Stimulated activated naive CD8-positive, alpha-beta T cell treated with anti-CD3 and anti-CD28 coated beads, Interleukin-15, Interleukin-2, amounts not matched to agents 100 ng/mL and 50 ng/mL, for 24 hours (primary cell): ENCODE measurements around the gene GOLGA2.
A peak's percentile ranks its signal among the peaks of the same experiment; 100 is the strongest.

Experiments used
- H3K27ac Mint-ChIP-seq: one replicate; pipeline ENCODE4 v1.8.0; 2021; ENCODE audit warnings: mild to moderate bottlenecking, mixed read lengths
- H3K27me3 Mint-ChIP-seq: one replicate; pipeline ENCODE4 v1.8.0; 2021; ENCODE audit warnings: mixed read lengths
- H3K36me3 Mint-ChIP-seq: one replicate; pipeline ENCODE4 v1.8.0; 2021; ENCODE audit warnings: low read depth, mixed read lengths
- H3K4me1 Mint-ChIP-seq: one replicate; pipeline ENCODE4 v1.8.0; 2021; ENCODE audit warnings: low read depth, mixed read lengths
- H3K4me3 Mint-ChIP-seq: one replicate; pipeline ENCODE4 v1.8.0; 2021; ENCODE audit warnings: mild to moderate bottlenecking, mixed read lengths
- H3K9me3 Mint-ChIP-seq: one replicate; pipeline ENCODE4 v1.8.0; 2021; ENCODE audit warnings: mixed read lengths

The GOLGA2 gene

DNA sequence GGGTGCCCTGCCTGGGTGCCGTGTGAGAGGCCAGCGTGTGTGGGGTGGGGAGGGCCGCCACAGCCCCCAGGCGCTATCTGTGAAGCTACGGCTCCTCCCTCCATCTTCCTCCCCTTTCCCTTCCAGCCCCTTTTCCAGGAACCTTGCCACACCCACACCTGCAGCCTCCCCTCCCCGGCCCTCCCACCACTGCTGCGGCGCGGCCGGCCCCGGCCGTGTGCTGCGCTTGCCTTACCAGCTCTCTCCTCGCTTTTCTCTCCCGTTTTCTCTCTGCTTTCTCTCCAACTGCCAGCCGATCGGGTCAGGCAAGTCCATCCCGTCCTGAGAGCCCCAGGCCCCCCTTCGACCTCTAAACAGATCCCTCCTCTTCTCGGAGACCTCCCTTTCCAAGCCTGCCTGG is 21.4 kb downstream of the GOLGA2 start:
- no peaks in the 10 kb centered on the region for H3K9me3 Mint-ChIP-seq
- peaks cover 16% of the 10 kb centered on the region for H3K4me1 Mint-ChIP-seq
- no peak overlapping the region for H3K27ac Mint-ChIP-seq
- H3K36me3 Mint-ChIP-seq: peaks cover 11% of the 10 kb centered on the region
- no peak overlapping the region for H3K4me3 Mint-ChIP-seq
- peaks cover 3% of the 10 kb centered on the region for H3K27me3 Mint-ChIP-seq

- Mint-ChIP-seq H3K36me3 (peaks cover 8% of the 10 kb centered on the region), H3K27ac (no peak overlapping the region), H3K9me3 (no peaks in the 10 kb centered on the region), H3K4me1 (peaks cover 16% of the 10 kb centered on the region), H3K27me3 (peaks cover 3% of the 10 kb centered on the region), H3K4me3 (no peak overlapping the region)
Observed at GRCh38 chr9:128253991-128254346, 21.8 kb downstream of the GOLGA2 start.

DNA sequence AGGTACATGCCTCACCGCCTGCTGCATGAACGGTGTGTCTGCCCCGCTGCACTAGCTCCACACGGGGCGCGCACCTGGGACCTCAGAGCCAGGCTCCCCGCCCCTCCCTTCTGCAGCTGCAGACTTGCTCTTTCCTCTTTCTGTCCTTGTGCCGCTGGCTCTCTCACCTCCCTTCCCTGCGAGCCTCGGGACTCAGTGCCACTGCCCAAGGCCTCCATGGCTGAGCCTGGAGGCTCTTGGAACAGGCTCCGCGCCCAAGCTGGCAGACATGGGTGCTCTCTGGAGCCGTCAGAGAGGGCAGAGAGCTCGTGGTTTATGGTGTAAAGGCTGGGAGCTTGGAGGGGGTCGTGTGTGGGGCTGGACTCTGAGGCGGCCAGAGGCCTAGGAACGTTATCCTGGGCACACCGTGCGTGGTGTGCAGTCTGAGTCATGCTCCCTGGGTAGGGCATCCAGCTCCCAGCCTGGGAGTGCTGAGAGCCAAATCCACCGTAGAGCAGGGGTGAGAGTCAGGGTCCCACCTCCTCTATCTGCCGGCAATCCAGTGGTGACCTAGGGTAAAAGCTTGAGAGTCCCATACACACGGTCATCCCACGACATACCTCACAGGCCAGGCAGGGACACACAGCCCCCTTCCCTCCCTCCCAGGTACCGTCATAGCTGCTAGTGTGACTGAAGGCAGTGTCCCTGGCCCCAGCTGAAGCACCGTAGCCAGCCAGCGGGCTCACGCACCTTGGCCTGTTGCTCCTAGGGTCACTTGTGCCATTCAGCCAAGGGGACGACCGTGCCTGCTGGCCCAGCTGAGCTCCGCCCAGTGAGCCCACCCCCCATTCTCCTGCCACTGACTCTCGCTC is 22.4 kb downstream of the GOLGA2 start:
- Mint-ChIP-seq H3K9me3 (no peaks in the 10 kb centered on the region), H3K4me3 (no peak overlapping the region), H3K4me1 (peaks cover 16% of the 10 kb centered on the region), H3K27ac (no peak overlapping the region), H3K27me3 (peaks cover 3% of the 10 kb centered on the region), H3K36me3 (peaks cover 4% of the 10 kb centered on the region)

GRCh38 chr9:128252317-128253139 is 23.3 kb downstream of the GOLGA2 start:
- H3K4me1 Mint-ChIP-seq: peaks cover 16% of the 10 kb centered on the region
- peaks cover 3% of the 10 kb centered on the region for H3K27me3 Mint-ChIP-seq
- H3K27ac Mint-ChIP-seq: no peak overlapping the region
- no peak overlapping the region for H3K4me3 Mint-ChIP-seq
- no peaks in the 10 kb centered on the region for H3K9me3 Mint-ChIP-seq
- H3K36me3 Mint-ChIP-seq: peaks cover 1% of the 10 kb centered on the region

- H3K4me1 Mint-ChIP-seq: peaks cover 16% of the 10 kb centered on the region
- H3K36me3 Mint-ChIP-seq: no peaks in the 10 kb centered on the region
- no peak overlapping the region for H3K27ac Mint-ChIP-seq
- H3K27me3 Mint-ChIP-seq: peaks cover 3% of the 10 kb centered on the region
- H3K4me3 Mint-ChIP-seq: peak overlapping the region; percentile 81
- H3K9me3 Mint-ChIP-seq: no peaks in the 10 kb centered on the region
Observed at GRCh38 chr9:128251732-128252100, 24.1 kb downstream of the GOLGA2 start.

DNA sequence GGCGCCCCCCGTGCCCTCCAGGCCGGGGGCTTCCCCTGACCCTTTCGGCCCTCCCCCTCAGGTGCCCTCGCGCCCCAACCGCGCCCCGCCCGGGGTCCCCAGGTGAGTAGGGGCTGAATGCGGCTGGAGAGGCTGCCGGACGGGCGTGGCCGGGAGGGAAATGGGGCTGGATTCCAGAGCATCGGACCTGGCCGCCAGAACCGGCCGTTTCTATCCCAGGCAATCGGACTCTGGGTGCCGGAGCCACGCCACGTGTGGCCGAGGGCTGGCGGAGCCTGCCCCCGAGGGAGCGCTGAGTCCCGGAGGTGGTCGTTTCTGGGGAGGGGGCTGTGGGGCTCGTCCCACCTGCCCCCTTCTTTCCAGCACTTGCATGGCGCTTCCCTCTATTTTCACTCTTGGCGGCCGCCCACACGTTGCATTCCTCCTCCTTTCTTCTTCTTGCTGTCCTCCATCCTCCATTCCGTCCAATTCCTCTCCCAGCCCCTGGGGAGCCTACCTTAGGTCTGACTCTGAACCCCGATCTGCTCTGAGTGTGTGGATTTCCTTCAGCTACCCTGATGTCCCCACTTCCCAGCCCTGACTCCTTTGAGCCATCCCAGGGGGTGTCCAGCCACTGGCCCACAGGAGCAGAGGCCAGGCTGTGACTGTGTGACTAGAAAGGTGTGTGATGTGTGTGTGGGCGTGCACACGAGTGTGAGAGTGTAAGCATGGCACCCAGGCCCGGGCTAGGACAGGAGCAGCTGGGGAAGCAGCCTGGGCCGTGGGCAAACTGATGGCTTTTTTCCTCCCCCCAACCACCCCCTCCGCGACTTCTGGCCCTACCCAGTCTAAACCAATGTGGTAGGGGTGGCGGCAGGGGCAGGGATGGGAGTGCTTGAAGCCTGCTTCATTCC is 24.7 kb downstream of the GOLGA2 start:
- H3K27ac Mint-ChIP-seq: peak overlapping the region; percentile 64

GRCh38 chr9:128249908-128250838 is 25.6 kb downstream of the GOLGA2 start:
- Mint-ChIP-seq H3K9me3 (no peaks in the 10 kb centered on the region), H3K36me3 (no peaks in the 10 kb centered on the region), H3K4me1 (peaks cover 20% of the 10 kb centered on the region), H3K4me3 (peak overlapping the region; percentile 82), H3K27ac (no peak overlapping the region), H3K27me3 (peaks cover 9% of the 10 kb centered on the region)

More for the DNA sequence above, 24.7 kb downstream of the GOLGA2 start:
- Mint-ChIP-seq H3K4me1 (peaks cover 16% of the 10 kb centered on the region), H3K9me3 (no peaks in the 10 kb centered on the region), H3K4me3 (peak overlapping the region; percentile 81), H3K36me3 (no peaks in the 10 kb centered on the region), H3K27me3 (peaks cover 3% of the 10 kb centered on the region)

DNA sequence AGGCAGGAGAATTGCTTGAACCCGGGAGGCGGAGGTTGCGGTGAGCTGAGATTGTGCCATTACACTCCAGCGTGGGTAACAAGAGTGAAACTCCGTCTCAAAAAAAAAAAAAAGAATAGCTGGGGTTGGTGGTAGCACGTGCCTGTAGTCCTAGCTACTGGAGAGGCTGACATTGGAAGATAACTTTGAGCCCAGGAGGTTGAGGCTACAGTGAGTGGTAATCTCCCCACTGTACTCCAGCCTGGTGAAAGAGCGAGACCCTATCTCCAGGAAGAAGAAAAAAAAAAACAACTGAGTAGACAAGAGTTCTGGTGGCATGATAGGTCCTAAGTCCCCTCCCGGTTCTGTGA is 26.3 kb downstream of the GOLGA2 start:
- no peak overlapping the region for H3K27ac Mint-ChIP-seq

DNA sequence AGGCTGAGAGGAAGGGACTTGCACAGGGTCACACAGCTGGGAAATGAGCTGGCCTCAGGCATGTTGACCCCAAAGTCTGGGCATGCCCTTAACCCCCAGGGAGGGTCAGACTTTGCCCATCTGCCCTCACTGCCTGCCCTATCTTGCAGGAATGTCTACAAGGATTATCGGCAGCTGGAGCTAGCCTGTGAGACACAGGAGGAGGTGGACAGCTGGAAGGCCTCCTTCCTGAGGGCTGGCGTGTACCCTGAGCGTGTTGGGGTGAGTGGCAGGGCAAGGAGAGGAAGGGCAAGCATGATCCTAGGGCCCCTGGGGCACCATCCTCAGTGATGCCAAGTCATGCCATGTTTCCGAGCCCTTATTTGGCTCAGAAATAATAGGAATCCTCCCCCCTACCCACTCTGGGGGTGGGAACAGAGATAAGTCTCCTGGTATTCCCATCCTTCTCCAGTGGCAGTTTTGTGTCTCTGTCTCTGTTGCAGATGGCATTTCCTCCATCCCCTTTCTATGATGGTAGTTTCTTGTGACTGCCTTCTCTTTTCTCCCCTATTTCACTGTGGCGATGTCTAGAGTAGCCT is 28.5 kb downstream of the GOLGA2 start:
- Mint-ChIP-seq H3K27me3 (peaks cover 17% of the 10 kb centered on the region), H3K4me1 (peaks cover 25% of the 10 kb centered on the region), H3K36me3 (no peaks in the 10 kb centered on the region), H3K9me3 (no peaks in the 10 kb centered on the region), H3K27ac (no peak overlapping the region), H3K4me3 (no peak overlapping the region)

More for the DNA sequence above, 26.3 kb downstream of the GOLGA2 start:
- Mint-ChIP-seq H3K4me3 (peak overlapping the region; percentile 82), H3K36me3 (no peaks in the 10 kb centered on the region), H3K4me1 (peaks cover 18% of the 10 kb centered on the region), H3K9me3 (no peaks in the 10 kb centered on the region), H3K27me3 (peaks cover 9% of the 10 kb centered on the region)

DNA sequence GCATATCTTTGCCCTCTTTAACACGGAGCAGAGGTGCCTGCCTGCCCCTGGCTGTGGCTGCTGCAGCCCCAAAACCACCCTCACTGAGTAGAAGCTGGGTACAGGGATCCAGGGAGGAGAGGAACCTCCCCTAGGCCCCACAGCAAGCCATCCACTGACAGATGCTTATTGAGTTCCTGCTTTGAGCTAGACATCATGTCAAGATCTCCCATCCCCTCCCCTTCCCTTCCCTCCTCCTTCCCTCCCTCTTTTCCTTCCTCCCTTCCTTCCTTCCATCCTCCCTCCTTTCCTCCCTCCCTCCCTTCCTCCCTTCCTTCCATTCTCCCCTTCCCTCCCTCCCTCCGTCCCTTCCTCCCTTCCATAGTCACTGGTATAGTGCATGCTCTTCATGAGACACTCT is 29.3 kb downstream of the GOLGA2 start:
- Mint-ChIP-seq H3K9me3 (no peaks in the 10 kb centered on the region), H3K27me3 (peaks cover 14% of the 10 kb centered on the region), H3K27ac (no peak overlapping the region)

DNA sequence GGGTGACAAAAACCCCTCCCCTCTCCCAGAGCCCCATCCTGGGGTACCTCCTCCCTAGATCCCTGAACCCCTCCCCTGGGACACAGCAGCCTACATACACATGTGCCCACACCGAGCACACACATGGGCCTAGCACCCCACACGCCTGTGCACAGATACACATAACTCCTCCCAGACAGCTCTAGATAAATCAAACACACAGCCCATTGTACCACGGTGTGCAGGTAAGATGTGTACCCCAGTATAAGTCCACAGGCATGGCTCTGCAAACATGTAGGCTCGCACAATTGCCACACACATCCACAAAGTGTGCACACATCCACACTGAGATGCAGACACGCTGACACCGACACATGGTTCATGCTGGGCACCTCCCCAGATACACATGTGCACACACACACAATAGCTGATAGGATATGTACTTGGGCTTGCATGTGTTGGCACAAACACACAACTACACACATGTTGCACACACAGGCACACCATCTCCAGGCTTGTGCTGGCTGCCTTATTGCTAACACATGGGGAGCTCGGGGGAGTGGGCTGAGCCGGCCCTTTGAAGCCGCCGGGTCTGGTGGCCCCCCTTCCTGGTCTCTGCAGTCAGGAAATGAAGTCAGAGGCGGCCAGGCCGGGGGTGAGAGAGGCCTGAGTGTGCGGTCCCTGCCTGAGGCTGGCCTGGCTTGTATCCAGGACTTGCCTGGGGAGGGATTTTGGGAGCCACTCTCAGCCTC is 30.2 kb downstream of the GOLGA2 start:
- H3K9me3 Mint-ChIP-seq: no peaks in the 10 kb centered on the region
- no peak overlapping the region for H3K4me3 Mint-ChIP-seq
- H3K27me3 Mint-ChIP-seq: peaks cover 14% of the 10 kb centered on the region
- no peaks in the 10 kb centered on the region for H3K36me3 Mint-ChIP-seq
- peaks cover 16% of the 10 kb centered on the region for H3K4me1 Mint-ChIP-seq
- no peak overlapping the region for H3K27ac Mint-ChIP-seq

More for the DNA sequence above, 29.3 kb downstream of the GOLGA2 start:
- Mint-ChIP-seq H3K36me3 (no peaks in the 10 kb centered on the region), H3K4me1 (peaks cover 21% of the 10 kb centered on the region), H3K4me3 (no peak overlapping the region)

DNA sequence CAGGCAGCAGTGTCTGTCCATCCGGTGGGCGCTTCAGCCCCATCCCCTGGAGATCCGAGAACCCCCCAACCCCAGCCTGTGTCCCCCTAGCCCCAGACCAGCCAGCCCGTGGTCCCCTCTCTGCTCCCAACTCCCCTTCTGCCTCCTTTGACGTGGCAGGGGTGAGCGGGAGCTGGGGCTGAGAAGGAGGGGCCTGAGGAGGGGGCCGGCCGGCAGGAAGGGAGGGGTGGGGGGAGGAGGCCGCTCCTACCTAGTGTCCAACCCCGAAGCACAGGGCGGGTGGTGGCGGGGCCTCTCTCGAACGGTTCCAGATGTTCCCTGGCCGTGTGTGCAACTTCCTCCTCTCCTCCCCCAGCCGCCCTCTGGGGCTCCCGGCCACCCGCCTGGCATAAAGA is 31.0 kb downstream of the GOLGA2 start:
- Mint-ChIP-seq H3K4me3 (no peak overlapping the region), H3K36me3 (no peaks in the 10 kb centered on the region), H3K4me1 (peaks cover 14% of the 10 kb centered on the region), H3K9me3 (no peaks in the 10 kb centered on the region), H3K27ac (no peak overlapping the region), H3K27me3 (peaks cover 14% of the 10 kb centered on the region)
